Liver (tissue), 9 donors: ENCODE measurements around the gene EHBP1. TPM values are rescaled to one million over a fixed set of nuclear protein-coding genes. Genes with fewer than 3 reads are reported as not detected.

Source experiments
- DNase-seq: peaks from one replicate; pipeline ENCODE4 v3.0.0-alpha.2; 2017; ENCODE audit warnings: low spot score
- H3K27ac ChIP-seq, 2 donors: one replicate each; pipeline ENCODE4 v1.7.0; 2013; ENCODE audit warnings: inconsistent platforms in 2 of 2, low read length in 2 of 2, control low read depth in 1 of 2, low read depth in 1 of 2, mild to moderate bottlenecking in 1 of 2
- H3K27me3 ChIP-seq, 4 donors: one replicate each; pipeline versions ENCODE4 v1.6.1 to v1.7.0; 2013; ENCODE audit warnings: low read length in 3 of 4, inconsistent platforms in 1 of 4, mild to moderate bottlenecking in 1 of 4, moderate library complexity in 1 of 4; ENCODE audit not compliant: control insufficient read depth in 4 of 4, insufficient read depth in 4 of 4
- H3K36me3 ChIP-seq, 4 donors: one replicate each; pipeline versions ENCODE4 v1.6.1 to v1.7.0; 2013; ENCODE audit warnings: low read length in 3 of 4, mild to moderate bottlenecking in 3 of 4, low read depth in 1 of 4, moderate library complexity in 1 of 4; ENCODE audit not compliant: control insufficient read depth in 4 of 4, insufficient read depth in 3 of 4
- H3K4me1 ChIP-seq, 4 donors: one replicate each; pipeline versions ENCODE4 v1.6.1 to v1.7.0; 2013; ENCODE audit warnings: low read length in 3 of 4, mild to moderate bottlenecking in 3 of 4, moderate library complexity in 1 of 4; ENCODE audit not compliant: control insufficient read depth in 4 of 4, insufficient read depth in 4 of 4
- H3K4me3 ChIP-seq, 3 donors: one replicate each; pipeline versions ENCODE4 v1.6.1 to v1.7.0; 2013; ENCODE audit warnings: low read length in 3 of 3, control low read depth in 1 of 3, low read depth in 1 of 3, mild to moderate bottlenecking in 1 of 3
- H3K9ac ChIP-seq, 2 donors: one replicate each; pipeline ENCODE4 v1.7.0; 2013; ENCODE audit warnings: low read length in 2 of 2, mild to moderate bottlenecking in 2 of 2, moderate library complexity in 2 of 2, control low read depth in 1 of 2, low read depth in 1 of 2
- H3K9me3 ChIP-seq, 4 donors: one replicate each; pipeline versions ENCODE4 v1.6.1 to v1.7.0; 2013; ENCODE audit warnings: low read length in 3 of 4; ENCODE audit not compliant: control insufficient read depth in 4 of 4
- ATF3 ChIP-seq: IDR thresholded peaks from 2 replicates; pipeline ENCODE4 v1.6.1; 2016; ENCODE audit warnings: antibody characterized with exemption
- CTCF ChIP-seq: fragments of 150-350 bp; IDR thresholded peaks from 2 replicates; pipeline ENCODE4 v1.5.1; 2017; ENCODE audit warnings: improper control_type of control experiment, low read depth, low read length; ENCODE audit not compliant: missing input control
- EGR1 ChIP-seq, 2 donors: IDR thresholded peaks; 2 replicates each; pipeline ENCODE4 v1.6.1; 2016 to 2018; ENCODE audit warnings: antibody characterized with exemption in 2 of 2, low read depth in 2 of 2
- FOXA1 ChIP-seq: IDR thresholded peaks from 2 replicates; pipeline ENCODE4 v1.6.1; 2016; ENCODE audit warnings: antibody characterized with exemption
- FOXA2 ChIP-seq: IDR thresholded peaks from 2 replicates; pipeline ENCODE4 v1.6.1; 2016; ENCODE audit warnings: antibody characterized with exemption
- GABPA ChIP-seq, 2 donors: IDR thresholded peaks in 1 of 2; conservative IDR thresholded peaks in 1 of 2; 2 replicates each; pipeline ENCODE4 v1.6.1; 2016; ENCODE audit warnings: antibody characterized with exemption in 2 of 2, mild to moderate bottlenecking in 1 of 2, moderate library complexity in 1 of 2
- HNF4A ChIP-seq, 2 donors: conservative IDR thresholded peaks; 2 replicates each; pipeline ENCODE4 v1.6.1; 2016; ENCODE audit warnings: antibody characterized with exemption in 2 of 2, mild to moderate bottlenecking in 2 of 2
- HNF4G ChIP-seq: IDR thresholded peaks from 2 replicates; pipeline ENCODE4 v1.6.1; 2016; ENCODE audit warnings: antibody characterized with exemption
- JUND ChIP-seq, 2 donors: IDR thresholded peaks; 2 replicates each; pipeline ENCODE4 v1.6.1; 2016; ENCODE audit warnings: antibody characterized with exemption in 2 of 2
- MAX ChIP-seq: IDR thresholded peaks from 2 replicates; pipeline ENCODE4 v1.6.1; 2016; ENCODE audit warnings: antibody characterized with exemption
- NR2F2 ChIP-seq: IDR thresholded peaks from 2 replicates; pipeline ENCODE4 v1.6.1; 2016; ENCODE audit warnings: antibody characterized with exemption
- RAD21 ChIP-seq, 2 donors: IDR thresholded peaks; 2 replicates each; pipeline ENCODE4 v1.6.1; 2016; ENCODE audit warnings: antibody characterized with exemption in 2 of 2, mild to moderate bottlenecking in 2 of 2
- REST ChIP-seq: IDR thresholded peaks from 2 replicates; pipeline ENCODE4 v1.6.1; 2016; ENCODE audit warnings: antibody characterized with exemption, mild to moderate bottlenecking
- RXRA ChIP-seq, 2 donors: IDR thresholded peaks; 2 replicates each; pipeline ENCODE4 v1.6.1; 2017 to 2018; ENCODE audit warnings: antibody characterized with exemption in 2 of 2, mild to moderate bottlenecking in 1 of 2
- SP1 ChIP-seq: IDR thresholded peaks from 2 replicates; pipeline ENCODE4 v1.6.1; 2018; ENCODE audit warnings: antibody characterized with exemption, mild to moderate bottlenecking
- TAF1 ChIP-seq: conservative IDR thresholded peaks from 2 replicates; pipeline ENCODE4 v1.6.1; 2016; ENCODE audit warnings: antibody characterized with exemption, mild to moderate bottlenecking
- YY1 ChIP-seq: IDR thresholded peaks from 2 replicates; pipeline ENCODE4 v1.6.1; 2016; ENCODE audit warnings: antibody characterized with exemption, mild to moderate bottlenecking
- ZBTB33 ChIP-seq: IDR thresholded peaks from 2 replicates; pipeline ENCODE4 v1.6.1; 2016; ENCODE audit warnings: antibody characterized with exemption
- polyA plus RNA-seq, 2 donors: library from polyadenylated mRNA; stranded (reverse) in 1 of 2; unstranded in 1 of 2; fragments of 200-250 nt in 1 of 2; fragments of >200 nt in 1 of 2; fragmentation: Nextera tagmentation in 1 of 2; extraction: Ambion mirVana in 1 of 2; gene quantifications; one replicate each; pipeline versions ENCODE4 v1.2.1 to v1.2.3, GENCODE V29; 2013 to 2015
- total RNA-seq, 2 donors: library from RNA; depleted of rRNA; stranded (reverse); fragments of >200 nt; gene quantifications; one replicate each; pipeline ENCODE4 v1.2.3, GENCODE V29; 2014
- donor health status: healthy.
- donor health status: healthy.
- donor health status: healthy.
- donor health status: healthy.
- donor health status: healthy.

EHBP1 gene
- total and polyA plus RNA-seq, 4 donors = 16.6 to 85.8 (median 24.4) TPM

- no peak for DNase-seq
- Histone ChIP-seq H3K4me3 (no peak overlapping the region), H3K9ac (no peak overlapping the region), H3K9me3 (no peaks in the 10 kb centered on the region), H3K27ac (no peak overlapping the region), H3K27me3 (no peaks in the 10 kb centered on the region), H3K4me1 (peaks cover 0 to 4% (median 1%) of the 10 kb centered on the region in 4 donors), H3K36me3 (peaks cover 0 to 11% (median under 1%) of the 10 kb centered on the region in 4 donors)
- TF ChIP-seq HNF4A (conservative IDR thresholded peaks at IDR 0.05) = no peak
- TF ChIP-seq MAX = no peak
- no peak for TF ChIP-seq FOXA1
- no peak for TF ChIP-seq GABPA (IDR thresholded peaks at IDR 0.05 in 1 of 2, conservative IDR thresholded peaks at IDR 0.05 in 1 of 2)
- TF ChIP-seq YY1 = no peak
- TF ChIP-seq REST = no peak
- TF ChIP-seq EGR1 (IDR thresholded peaks at IDR 0.05; ENCODE audit: low read depth in 2 of 2) = no peak
- TF ChIP-seq JUND (IDR thresholded peaks at IDR 0.05) = no peak
- TF ChIP-seq HNF4G = no peak
- TF ChIP-seq SP1 = no peak
- no peak for TF ChIP-seq CTCF
- TF ChIP-seq TAF1 = no peak
- no peak for TF ChIP-seq ATF3
- no peak for TF ChIP-seq ZBTB33
- no peak for TF ChIP-seq RXRA (IDR thresholded peaks at IDR 0.05)
- TF ChIP-seq FOXA2 = no peak
- no peak for TF ChIP-seq NR2F2
- no peak for TF ChIP-seq RAD21 (IDR thresholded peaks at IDR 0.05)
These were observed 190.1 kb downstream of the EHBP1 start for GRCh38 chr2:62895632-62896009.
